Fibroblast of lung (primary cell): Measurements from ENCODE around the gene XBP1.

Experiments used
- EZH2 ChIP-seq: IDR thresholded peaks from 2 replicates; pipeline ENCODE4 v1.5.1; 2012; ENCODE audit warnings: low read length, control low read depth, mild to moderate bottlenecking; ENCODE audit errors: missing control alignments
- TF ChIP-seq, protein P1 (sequence below), 2 donors: IDR thresholded peaks in 1 of 2; conservative IDR thresholded peaks in 1 of 2; 1 replicate in 1 of 2; 2 replicates in 1 of 2; pipeline ENCODE4 v1.5.1; 2011 to 2012; ENCODE audit warnings: low read length in 2 of 2, control low read depth in 1 of 2, inconsistent platforms in 1 of 2, low read depth in 1 of 2, mild to moderate bottlenecking in 1 of 2

DNA sequence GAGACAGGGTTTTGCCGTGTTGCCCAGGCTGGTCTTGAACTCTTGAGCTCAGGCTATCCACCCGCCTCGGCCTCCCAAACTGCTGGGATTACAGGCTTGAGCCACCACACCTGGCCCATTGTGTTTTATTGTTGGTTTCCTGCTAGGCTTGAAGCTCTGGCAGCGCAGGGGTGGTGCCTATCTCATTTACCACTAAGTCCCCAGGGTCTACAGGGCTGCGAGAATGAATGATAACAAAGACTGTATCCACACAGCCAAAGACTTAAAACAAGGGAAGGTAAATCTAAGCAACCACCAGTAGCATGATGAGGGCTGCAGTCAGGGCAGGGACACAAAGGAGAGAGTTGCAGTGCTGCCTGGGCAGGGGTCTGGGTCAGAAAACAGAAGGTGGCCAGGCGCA, 37.3 kb upstream of the XBP1 start:
- TF ChIP-seq, protein P1, sequence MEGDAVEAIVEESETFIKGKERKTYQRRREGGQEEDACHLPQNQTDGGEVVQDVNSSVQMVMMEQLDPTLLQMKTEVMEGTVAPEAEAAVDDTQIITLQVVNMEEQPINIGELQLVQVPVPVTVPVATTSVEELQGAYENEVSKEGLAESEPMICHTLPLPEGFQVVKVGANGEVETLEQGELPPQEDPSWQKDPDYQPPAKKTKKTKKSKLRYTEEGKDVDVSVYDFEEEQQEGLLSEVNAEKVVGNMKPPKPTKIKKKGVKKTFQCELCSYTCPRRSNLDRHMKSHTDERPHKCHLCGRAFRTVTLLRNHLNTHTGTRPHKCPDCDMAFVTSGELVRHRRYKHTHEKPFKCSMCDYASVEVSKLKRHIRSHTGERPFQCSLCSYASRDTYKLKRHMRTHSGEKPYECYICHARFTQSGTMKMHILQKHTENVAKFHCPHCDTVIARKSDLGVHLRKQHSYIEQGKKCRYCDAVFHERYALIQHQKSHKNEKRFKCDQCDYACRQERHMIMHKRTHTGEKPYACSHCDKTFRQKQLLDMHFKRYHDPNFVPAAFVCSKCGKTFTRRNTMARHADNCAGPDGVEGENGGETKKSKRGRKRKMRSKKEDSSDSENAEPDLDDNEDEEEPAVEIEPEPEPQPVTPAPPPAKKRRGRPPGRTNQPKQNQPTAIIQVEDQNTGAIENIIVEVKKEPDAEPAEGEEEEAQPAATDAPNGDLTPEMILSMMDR (conservative IDR thresholded peaks at IDR 0.05 in 1 of 2, IDR thresholded peaks at IDR 0.05 in 1 of 2; ENCODE audit: low read depth in 1 of 2, low read length in 2 of 2) = no peak
- no peak for TF ChIP-seq EZH2
